NCI-H2171 (cell line): ENCODE measurements around the gene SLC35F3.
"Not testable (repeated sequence)": the region's sequence is repeated elsewhere in the genome, so short reads cannot be mapped to it uniquely, and the experiment has no call there.

Source experiments
- DNase-seq: peaks from one replicate; lab custom pipeline; 2025; lab: John Stamatoyannopoulos, UW

Gene SLC35F3

DNA sequence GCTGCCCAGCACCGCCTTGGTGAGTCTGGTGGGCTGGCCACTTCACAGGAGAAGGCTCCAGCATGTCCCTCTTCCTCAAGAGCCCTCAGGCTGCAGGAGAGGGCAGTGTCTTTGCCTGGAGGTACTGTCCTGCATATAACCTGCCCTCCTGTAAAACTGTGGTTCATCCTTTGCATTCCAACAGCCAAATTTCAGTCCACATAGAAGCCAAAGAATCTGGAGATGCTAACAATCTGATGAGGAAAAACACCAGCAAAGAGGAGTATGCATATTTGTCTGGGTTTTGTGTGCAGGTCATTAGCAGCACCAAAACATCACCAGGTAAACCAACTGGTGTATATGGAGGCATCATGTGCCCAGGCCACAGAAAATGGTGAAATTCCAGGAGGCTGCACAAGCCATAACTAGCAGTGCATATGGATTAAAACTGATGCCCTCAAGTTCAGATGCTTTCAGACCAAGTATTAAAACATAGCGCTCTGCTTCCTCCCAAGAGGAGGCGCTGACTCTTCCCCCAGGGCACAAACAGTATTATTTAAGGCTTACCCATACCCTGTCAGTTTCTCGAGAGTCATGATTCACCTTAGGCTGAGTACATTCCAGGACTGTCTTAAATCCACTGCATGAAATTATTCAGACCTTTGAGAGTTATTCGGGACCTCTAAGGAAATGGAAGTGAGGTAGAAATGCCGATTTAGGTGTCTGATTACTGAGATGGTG lies 318.2 kb downstream of the SLC35F3 start:
- no peak for DNase-seq

DNA sequence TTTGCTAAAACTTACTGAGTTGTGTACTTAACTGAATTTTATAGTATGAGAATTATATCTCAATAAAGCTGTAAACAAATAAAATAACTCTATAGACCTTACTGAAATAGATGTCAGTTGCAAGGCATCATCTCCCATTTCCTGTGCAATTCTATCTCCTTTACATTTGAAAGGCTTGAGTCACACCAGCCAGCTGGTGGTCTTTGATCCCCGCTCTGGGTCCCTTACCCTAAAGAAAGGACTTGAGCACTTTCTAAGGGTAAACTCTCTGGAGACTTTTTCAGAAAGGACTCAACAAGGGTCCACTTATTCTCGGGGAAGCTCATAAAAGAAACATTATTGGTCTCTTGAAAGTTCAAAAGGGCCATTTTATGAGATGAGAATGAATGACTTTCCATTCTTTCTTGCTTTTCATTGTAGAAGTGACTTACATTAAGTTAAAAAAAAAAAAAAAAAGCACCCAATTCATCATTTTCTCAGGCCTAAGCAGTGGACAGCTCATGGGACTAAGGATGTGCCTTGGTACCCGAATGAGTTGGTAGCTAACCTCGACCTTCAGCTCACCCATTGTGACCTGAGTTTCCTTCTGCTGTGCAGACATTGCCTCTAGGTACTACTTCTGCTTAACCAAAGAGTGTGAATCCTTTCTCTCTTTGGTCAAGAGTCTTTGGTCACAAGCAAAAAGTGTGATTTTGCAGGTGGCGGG lies 321.8 kb downstream of the SLC35F3 start:
- no peak for DNase-seq

DNA sequence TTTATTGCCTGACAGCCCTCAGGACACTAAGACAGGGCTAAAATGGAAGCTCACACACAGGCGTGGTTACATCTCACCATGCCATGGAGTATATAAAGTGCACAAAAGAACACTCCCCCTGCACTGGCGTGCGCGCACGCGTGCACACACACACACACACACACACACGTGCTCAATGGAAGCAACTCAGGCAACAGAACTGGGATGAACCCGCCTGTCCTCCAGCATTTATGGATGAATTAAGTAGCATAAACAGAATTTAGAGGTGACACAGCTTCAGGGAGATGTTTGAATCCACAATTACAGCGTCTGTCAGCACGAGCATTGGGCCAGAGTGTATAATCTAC lies 322.3 kb downstream of the SLC35F3 start:
- no peak for DNase-seq

DNA sequence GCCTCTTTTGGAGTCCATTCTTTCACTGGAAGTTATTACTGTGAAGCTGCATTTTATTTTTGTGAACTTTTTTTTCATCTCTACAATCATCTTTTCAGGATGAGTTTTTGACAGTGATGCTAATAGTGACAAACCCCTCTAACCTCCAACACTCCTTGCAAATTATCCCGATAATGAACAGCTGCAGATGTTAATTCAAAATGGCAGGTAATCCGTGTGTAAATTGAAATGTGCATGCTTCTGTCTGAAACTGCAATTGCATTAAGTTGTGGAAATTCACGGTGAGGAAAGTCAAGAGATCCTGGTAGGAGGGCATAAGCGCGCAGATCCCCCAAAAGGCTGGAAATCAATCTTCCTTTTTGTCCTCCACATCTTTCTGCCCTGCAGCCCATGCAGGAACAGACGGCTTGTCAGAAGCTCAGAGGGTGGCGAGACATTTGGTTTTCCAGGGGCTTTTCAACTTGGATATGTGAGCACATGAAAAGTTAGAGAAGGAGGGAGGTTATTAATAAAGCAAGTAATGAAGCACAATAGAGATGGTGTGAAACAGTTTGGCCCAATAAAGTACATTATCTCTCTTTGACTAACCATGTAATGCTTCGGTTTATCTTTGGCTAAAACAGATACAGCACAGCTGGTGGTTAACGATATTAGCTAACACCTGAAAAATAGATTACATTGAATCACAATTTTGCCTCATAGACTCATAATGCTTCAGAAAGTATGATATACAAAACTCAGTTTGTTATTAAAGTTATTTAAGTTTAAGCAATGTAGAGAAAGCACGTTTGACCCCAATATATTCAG lies 325.3 kb downstream of the SLC35F3 start:
- DNase-seq, result no peak

DNA sequence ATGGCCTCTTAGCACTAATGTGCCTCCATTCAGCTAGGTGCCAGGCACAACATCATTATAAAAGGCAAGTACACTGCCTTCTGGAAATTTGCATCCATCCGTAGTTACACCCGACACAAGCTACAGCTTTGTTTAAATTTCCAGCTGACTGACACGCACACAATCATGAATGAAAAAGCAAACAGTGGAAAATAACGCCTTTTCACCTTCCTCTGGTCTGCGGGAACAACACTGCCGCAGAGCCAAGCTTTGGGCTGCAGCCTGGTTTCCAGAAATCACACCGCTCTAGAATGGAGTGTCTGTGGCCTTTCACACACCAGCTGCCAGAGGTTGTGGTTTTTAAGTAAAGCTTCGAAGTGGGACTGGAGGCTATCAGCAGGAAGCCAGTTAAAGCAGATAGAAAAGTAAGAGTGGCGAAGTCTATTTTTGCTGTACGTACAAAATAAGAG lies 326.0 kb downstream of the SLC35F3 start:
- no peak for DNase-seq

DNA sequence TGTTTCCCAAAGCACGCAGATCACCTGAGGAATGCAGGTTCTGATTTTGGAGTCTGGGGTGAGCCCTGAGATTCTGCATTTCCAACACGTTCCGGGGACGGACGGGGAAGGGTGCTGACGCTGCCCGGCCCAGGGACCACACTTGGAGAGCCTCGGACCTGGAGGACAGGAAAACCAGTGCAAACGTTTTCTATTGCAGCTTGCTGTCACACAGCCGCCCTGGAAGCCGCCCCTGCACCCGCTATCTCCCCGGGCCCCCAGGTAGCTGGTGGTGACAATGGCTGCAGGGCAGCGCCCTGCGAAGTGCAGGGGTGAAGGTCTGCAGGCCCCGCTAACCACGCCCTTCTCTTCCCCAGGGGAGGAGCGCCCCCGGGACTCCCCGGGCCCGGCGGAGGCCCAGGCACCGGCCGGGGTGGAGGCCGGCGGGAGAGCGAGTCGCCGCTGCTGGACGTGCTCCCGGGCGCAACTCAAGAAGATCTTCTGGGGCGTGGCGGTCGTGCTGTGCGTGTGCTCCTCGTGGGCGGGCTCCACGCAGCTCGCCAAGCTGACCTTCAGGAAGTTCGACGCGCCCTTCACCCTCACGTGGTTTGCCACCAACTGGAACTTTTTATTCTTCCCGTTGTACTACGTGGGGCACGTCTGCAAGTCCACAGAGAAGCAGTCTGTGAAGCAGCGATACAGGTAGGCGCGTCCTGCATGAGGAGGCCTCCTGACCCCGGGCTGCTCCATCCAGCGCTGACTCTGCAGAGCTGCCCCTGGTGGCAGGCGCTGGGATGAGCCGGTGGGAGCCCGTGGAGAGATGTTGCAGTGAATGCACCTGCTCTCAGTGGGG lies 326.8 kb downstream of the SLC35F3 start:
- DNase-seq, result no peak

DNA sequence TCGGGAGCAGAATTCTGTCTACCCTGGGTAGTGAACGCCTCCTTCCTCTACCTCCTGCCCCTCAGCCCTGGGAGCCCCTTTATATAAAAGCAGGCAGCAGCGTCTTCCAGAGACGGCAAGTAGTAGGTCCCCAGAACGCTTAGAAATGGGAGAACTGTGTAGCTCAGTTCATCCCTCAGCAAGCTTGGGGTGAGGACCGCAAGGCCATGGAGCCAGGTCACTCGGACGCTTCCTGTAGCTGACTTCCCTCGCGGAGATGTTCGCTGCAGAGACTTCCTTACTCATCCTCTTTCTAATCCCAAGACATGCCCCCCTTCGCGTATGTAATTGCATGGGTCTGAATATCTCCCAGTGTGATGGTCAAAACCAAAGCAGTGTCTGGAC lies 327.4 kb downstream of the SLC35F3 start:
- no peak for DNase-seq

DNA sequence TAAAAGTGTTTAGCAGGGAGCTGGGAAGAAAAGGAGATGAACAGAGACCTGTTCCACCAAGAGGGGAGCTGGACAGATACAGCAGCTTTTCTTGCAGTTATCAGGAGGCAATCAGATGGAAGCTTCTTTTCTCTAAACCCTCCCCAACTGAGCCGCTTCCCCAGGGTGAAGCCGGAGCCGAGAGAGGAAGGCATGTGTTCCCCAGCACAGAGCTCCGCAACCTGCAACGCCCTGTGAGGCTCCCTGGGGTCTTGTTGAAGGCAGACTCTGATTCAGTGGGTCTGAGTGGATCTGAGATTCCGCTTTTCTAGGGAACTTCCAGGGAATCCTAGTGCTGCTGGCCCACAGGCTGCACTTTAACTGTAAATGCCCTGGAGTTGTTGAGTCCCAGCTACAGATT lies 329.7 kb downstream of the SLC35F3 start:
- no peak for DNase-seq

DNA sequence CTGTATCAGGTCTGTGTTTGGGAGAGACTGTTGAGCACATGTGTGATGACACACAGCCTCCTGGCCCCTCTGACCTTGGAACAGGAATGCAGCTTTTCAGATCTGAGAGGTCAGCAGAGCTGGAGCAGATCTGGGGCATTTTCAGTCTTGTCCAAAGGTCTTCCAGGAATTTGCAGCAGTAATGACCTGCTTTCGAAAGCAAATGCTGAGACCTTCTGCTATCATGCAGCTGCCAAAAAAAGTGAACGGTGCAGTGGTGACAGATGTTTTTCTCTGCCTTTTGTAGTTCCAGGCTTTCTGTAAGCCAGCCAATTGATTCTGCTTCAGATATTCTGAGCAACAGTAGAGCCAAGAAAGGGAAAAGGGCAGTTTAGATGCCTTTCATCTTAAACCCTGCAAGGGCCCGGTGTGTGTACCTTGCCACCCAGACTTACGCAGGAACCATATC lies 331.0 kb downstream of the SLC35F3 start:
- DNase-seq, result peak; percentile 39

DNA sequence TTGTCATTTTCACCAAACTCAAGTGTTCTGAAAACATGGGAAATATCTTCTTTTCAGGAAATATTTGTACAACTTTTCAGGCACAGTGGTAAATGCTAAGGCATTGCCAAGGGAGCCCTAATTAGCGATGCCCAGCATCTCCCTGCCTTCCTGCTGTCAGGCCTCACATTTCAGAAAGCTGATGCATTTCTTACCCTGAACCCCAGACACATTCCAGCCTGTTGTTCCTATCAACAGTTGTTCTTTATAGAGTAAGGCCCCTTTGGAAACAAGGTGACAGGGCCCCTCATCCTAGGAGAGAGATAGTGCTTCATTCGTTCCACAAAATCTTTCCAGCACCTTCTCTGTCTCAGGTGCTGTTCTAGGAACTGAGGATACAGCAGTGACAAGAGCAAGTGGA lies 332.9 kb downstream of the SLC35F3 start:
- no peak for DNase-seq

DNA sequence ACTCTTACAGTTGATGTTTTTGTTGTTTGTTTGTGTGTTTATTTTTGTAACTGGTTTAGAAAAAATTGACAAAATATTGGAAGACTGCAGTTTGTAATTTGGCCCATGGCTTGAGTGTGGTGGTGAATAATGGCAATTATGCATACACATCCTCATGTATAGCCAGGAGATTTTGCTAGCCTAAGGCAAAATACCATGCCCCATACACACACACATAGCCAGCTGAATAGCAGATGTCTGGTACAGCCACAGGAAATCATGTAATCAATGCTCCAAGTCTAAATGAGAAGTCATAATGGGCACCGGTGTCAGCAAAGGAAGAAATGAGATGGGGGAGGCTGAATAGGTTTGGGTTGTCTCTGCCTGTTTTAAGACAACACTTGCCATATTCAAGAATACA lies 333.6 kb downstream of the SLC35F3 start:
- no peak for DNase-seq

DNA sequence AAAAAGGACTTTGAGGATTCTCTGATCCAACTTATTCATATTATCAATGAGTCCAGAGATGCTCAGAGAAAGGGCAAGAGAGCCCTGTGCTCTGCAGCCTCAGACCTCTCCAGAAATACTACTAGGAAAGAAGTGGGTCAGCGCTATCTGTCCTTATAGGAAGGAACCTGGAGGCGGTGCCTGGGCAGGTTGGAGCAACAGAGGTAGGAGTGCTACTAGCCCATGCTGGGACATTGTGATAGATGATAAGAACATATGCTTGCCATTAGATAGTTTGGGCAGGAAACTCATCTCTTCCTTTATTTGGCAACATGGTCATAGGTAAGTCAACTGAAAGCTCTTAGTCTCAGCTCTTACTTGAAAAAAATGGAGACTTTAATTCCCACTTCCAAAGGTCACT lies 335.0 kb downstream of the SLC35F3 start:
- DNase-seq, result no peak

DNA sequence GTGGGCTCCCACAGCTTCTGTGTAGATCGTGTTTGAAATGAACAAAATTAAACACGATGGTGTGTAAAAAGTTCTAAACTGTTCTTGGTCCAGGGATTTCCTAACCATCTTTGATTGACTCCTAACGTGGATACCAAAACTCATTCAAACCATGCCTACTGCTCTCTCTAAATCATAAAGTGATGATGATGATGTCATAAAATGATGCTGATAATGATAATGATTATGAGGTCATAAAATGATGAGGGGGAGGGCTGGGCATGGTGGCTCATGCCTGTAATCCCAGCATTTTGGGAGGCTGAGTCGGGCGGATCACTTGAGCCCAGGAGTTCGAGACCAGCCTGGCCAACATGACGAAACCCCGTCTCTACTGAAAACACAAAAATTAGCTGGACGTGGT lies 335.5 kb downstream of the SLC35F3 start:
- no peak for DNase-seq

DNA sequence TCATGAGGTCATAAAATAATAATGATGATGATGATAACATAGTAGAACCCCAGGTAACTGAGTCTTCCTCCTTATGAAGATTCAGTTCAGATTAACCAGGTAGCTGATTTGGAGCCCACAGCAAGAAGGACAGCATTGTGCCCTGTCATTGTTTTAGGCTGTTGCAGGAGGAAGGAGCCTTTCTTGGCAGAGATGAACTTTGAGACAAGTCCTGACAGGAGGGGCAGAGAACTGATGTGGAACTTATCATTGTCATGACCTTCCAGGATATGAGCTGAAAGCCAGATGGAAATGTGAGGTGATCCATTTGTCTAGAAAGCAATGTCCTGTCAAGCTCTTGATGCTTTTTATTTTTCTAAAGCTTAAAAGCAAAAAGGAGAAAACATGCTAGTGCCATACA lies 336.2 kb downstream of the SLC35F3 start:
- DNase-seq, result no peak

DNA sequence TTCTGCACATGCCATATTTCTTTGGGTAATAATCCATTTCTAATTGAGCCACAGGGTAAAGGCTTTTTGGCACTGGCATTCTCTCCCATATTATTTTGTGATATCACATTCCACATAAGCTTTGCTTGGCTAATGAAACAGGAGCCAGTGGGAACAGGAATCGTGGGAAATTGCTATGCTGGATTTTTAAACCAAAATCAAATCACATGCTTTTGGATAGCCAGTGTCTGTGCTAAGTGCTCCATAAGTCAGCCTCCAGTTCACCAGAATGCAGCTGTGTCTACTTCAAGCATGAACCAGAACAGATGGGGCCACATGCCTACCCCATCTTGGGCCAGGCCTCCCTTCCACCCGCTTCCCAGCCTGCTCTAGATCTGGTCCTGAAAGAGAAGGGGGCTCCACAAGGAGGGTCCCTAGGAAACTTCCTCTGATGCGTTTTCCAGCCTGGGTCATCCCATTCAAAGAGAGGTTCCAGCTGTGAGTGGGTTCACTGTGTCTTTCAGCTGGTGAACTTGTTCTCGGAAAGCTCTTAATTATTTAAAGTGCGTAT lies 337.5 kb downstream of the SLC35F3 start:
- no peak for DNase-seq

DNA sequence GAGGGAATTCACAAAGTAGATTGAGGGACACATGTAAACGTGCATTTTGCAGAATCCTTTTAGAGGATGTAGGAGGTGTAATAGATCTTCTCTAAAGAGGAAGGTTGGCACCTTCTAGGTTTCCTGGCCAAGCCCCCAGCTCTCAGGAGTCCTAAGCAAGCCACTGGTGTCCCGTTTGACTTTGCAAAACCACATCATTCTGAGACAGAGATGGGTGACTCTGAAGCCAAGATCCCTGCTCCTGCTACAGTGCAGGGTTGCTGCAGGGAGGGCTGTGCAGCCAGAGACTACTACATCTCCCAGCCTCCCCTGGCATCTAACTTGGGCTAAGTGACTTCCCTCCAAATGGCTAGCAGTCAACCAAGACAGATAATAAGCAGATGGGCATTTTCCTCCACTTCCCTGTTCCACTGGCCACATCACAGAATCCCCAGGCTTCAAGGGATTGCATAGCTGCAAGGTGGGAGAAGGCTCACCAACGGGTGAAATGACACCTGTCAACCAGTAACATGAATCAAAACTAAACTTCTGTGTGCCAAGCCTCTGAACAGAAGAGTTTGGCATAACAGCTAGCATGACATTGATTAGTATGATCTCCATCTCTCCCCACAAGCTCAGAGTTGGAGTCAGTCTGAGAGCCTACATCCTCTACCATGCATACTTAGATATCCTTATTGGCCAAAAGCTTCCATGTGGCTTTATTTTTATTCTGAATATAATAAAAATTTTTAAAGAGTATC lies 339.2 kb downstream of the SLC35F3 start:
- DNase-seq, result no peak

DNA sequence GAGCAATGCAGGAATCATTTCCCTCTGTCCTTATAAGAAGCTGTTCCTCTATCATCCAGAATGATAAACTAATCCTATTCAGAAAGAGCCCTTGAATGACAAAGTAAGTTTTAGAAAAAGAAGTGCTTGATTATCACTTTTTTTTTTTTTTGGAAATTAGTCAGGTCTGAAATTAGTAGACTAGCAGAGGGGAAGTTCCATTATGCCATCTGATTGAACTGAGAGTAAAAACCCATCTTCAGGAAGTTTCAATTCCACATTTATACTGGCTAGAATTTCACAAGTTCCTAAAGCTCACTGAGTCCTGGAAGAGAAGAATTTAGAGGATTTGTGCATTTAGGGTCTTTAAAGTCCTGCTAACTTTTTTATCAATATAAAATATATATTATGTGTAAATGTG lies 340.0 kb downstream of the SLC35F3 start:
- no peak for DNase-seq

DNA sequence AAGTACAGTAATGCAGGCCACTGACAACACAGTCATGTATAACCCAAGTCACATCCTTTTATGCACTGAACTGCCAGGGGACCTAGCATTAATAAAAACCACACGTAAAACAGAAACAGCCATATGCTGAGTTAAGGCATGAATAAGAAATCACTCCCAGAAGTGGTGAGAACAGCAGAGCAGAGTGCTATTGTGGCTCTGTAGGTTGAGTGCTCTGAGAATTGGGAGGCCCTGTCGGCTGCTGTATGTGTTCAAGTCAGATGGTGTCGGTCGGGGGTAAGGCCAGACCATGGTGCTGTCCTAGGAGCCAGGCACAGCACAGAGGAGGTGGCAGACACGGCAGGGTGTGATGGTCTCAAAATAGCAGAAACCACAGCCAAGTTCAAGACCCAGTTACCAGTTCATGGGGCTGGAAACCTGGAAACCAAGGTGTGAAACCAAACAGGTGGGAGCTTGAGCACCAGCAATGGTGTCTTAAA lies 342.2 kb downstream of the SLC35F3 start:
- no peak for DNase-seq

DNA sequence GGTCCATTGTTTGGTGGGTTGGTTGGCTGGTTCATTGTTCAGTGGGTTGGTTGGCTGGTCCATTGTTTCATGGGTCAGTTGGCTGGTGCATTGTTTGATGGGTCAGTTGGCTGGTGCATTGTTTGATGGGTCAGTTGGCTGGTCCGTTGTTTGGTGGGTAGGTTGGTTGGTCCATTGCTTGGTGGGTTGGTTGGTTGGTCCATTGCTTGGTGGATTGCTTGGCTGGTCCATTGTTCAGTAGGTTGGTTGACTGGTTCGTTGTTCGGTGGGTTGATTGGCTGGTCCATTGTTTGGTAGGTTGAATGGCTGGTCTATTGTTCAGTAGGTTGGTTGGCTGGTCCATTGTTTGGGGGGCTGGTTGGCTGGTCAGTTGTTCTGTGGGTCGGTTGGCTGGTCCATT lies 343.3 kb downstream of the SLC35F3 start:
- DNase-seq, result not testable (repeated sequence)

DNA sequence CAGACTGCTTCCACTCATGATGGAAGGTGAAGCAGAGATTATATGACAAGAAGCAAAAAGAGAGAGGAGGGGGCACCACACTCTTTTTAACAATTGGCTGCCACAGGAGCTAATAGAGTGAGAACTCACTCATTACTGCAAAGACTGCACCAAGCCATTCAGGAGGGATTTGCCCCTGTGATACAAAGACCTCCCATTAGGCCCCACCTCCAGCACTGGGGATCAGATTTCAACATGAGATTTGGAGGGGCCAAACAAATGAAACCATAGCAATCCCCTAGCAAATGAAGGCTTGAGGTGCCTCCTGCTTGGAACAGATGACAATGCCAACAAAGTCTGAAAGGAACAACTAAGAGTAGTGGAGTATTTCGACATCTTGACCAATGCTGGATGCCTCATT lies 346.3 kb downstream of the SLC35F3 start:
- no peak for DNase-seq

DNA sequence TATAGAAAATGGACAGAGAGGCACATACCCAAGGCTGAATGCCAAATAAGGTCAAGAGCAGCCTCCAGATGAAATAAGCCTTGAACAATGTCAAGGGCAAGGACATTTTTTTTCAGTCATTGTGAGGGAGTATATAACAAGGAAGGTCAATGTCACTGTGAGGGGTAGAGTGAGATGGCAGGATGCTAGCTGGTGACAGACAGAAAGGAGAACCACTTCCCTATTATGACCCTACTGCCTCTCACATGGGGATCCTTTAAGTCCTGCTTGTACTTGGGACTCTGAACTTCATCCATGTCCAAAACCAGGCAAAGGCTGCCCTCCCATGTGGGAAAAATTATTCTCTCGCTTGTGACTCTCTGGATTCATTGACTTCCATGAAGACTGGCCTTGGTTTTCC lies 349.3 kb downstream of the SLC35F3 start:
- DNase-seq, result no peak
